ENCODE data around the gene ISM1. TPM values are rescaled to one million over a fixed set of nuclear protein-coding genes. Genes with fewer than 3 reads are reported as not detected.

Gene ISM1
- total RNA-seq, 1 experiment from 2014 or later = not detected

DNA sequence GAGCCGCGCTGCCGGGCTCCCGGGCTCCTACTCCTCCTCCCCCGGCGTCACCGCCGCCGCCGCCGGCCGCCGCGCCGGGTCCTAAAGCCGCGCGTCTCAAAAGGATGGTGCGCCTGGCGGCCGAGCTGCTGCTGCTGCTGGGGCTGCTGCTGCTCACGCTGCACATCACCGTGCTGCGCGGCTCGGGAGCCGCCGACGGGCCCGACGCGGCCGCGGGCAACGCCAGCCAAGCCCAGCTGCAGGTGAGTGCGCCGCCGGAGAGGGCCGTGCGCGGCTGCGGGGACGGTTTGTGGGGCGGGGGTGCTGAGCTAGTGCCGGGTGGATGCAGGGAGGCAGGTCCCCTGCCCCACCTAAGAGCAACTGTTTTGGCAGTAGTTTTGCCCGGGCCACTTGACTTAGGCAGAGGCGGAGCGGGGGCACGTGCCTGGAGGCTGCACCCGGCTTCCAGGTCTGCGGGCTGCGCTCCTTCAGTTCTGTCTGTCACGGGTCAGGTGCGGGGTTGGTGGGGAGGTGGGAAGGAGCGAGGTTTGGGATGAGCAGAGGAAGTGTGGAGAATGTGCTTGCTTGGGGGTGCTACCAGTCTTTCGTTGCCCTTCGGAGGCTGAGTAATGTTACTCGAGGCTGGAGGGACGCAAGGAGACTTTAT lies 722 bp downstream of the ISM1 start:
- Mint-ChIP-seq H3K27me3 (ENCODE audit: unreplicated experiment) (peaks cover 37% of the 10 kb centered on the region), H3K36me3 (ENCODE audit: insufficient read depth, unreplicated experiment) (peaks cover 5% of the 10 kb centered on the region), H3K27ac (ENCODE audit: unreplicated experiment) (no peak overlapping the region), H3K4me1 (ENCODE audit: low read depth, unreplicated experiment) (no peaks in the 10 kb centered on the region), H3K9me3 (ENCODE audit: low read depth, unreplicated experiment) (no peaks in the 10 kb centered on the region), H3K4me3 (ENCODE audit: low read depth, unreplicated experiment) (peak overlapping the region; percentile 63)
- intact Hi-C loops (cut with micrococcal nuclease; ENCODE audit: unreplicated experiment) = no loop called here
- CTCF ChIA-PET = no interaction called here
- peak; percentile 60 for DNase-seq
- TF ChIP-seq, protein P1, sequence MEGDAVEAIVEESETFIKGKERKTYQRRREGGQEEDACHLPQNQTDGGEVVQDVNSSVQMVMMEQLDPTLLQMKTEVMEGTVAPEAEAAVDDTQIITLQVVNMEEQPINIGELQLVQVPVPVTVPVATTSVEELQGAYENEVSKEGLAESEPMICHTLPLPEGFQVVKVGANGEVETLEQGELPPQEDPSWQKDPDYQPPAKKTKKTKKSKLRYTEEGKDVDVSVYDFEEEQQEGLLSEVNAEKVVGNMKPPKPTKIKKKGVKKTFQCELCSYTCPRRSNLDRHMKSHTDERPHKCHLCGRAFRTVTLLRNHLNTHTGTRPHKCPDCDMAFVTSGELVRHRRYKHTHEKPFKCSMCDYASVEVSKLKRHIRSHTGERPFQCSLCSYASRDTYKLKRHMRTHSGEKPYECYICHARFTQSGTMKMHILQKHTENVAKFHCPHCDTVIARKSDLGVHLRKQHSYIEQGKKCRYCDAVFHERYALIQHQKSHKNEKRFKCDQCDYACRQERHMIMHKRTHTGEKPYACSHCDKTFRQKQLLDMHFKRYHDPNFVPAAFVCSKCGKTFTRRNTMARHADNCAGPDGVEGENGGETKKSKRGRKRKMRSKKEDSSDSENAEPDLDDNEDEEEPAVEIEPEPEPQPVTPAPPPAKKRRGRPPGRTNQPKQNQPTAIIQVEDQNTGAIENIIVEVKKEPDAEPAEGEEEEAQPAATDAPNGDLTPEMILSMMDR (IDR thresholded peaks at IDR 0.05; ENCODE audit: unreplicated experiment) = no peak
- no TSS peak for BruUV-seq (replicated peaks)

DNA sequence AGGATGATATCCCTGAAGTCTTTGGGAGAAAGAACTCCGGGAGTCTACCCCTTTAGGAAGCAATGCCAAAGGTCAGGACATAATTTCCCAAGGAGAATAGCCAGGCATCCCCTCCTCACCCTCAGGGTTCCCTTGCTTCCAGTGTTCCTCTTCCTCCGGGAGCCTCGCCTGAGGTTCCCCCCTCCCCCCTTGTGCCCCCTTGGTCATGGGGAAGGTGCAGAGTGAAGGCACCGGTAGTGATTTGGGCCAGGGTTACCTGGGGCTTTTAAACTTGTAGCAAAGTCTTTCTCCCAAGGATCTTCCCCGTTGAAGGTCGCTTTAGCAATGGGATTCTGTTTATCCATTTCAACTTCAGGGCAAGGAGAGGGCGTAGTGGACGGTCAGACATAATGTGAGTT lies 1.2 kb downstream of the ISM1 start:
- H3K36me3 Mint-ChIP-seq (ENCODE audit: insufficient read depth, unreplicated experiment) = peaks cover 5% of the 10 kb centered on the region
- CTCF ChIA-PET = no interaction called here
- no peaks in the 10 kb centered on the region for H3K9me3 Mint-ChIP-seq (ENCODE audit: low read depth, unreplicated experiment)
- H3K27me3 Mint-ChIP-seq (ENCODE audit: unreplicated experiment) = peaks cover 32% of the 10 kb centered on the region
- H3K4me3 Mint-ChIP-seq (ENCODE audit: low read depth, unreplicated experiment) = peak overlapping the region; percentile 63
- no peaks in the 10 kb centered on the region for H3K4me1 Mint-ChIP-seq (ENCODE audit: low read depth, unreplicated experiment)
- H3K27ac Mint-ChIP-seq (ENCODE audit: unreplicated experiment) = no peak overlapping the region
- DNase-seq = no peak
- TF ChIP-seq, protein P1 (IDR thresholded peaks at IDR 0.05; ENCODE audit: unreplicated experiment) = no peak
- intact Hi-C loops (cut with micrococcal nuclease; ENCODE audit: unreplicated experiment) = no loop called here
- no TSS peak for BruUV-seq (replicated peaks)

DNA sequence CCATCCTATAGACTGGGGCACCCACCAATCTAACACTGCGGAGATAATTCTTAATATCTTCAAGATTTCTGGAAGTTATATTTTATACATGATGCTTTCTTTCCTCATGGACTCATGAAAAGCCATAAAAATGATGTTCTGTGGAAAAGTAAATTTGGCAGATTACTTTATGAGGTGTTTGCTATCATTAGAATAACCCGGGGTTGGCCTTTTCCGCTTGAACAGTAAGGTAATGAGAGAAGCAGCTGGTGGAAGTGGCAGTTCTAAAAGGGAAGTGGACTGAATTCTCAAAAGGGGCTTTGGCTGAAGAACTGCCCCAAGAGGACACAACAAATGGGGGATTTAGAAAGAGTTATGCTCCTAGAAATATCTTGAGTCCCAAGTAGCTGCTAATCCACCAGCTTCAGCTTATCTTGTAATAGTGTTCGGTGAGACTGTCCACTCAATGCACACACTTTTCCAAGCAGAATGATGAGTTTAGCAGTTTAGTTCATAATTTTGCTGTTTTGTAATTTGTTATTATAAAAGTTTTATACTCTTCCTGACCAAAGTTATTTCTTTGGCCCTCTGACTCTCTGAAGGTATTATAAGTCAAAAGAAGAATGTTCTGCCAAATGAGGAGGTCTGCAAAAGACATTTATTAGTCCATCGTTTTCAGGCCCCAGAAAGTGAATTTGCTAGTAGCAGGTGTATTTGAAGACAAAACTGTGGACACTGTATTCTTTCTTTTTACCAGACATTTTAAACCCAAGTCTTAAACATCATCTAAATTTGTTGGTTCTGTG lies 2.9 kb downstream of the ISM1 start:
- no peaks in the 10 kb centered on the region for H3K36me3 Mint-ChIP-seq (ENCODE audit: insufficient read depth, unreplicated experiment)
- intact Hi-C loops (cut with micrococcal nuclease; ENCODE audit: unreplicated experiment) = no loop called here
- no peak overlapping the region for H3K4me3 Mint-ChIP-seq (ENCODE audit: low read depth, unreplicated experiment)
- TF ChIP-seq, protein P1 (IDR thresholded peaks at IDR 0.05; ENCODE audit: unreplicated experiment) = no peak
- H3K4me1 Mint-ChIP-seq (ENCODE audit: low read depth, unreplicated experiment) = no peaks in the 10 kb centered on the region
- BruUV-seq (replicated peaks) = no TSS peak
- H3K27me3 Mint-ChIP-seq (ENCODE audit: unreplicated experiment) = peaks cover 16% of the 10 kb centered on the region
- H3K9me3 Mint-ChIP-seq (ENCODE audit: low read depth, unreplicated experiment) = no peaks in the 10 kb centered on the region
- DNase-seq = no peak
- H3K27ac Mint-ChIP-seq (ENCODE audit: unreplicated experiment) = no peak overlapping the region
- CTCF ChIA-PET = no interaction called here

DNA sequence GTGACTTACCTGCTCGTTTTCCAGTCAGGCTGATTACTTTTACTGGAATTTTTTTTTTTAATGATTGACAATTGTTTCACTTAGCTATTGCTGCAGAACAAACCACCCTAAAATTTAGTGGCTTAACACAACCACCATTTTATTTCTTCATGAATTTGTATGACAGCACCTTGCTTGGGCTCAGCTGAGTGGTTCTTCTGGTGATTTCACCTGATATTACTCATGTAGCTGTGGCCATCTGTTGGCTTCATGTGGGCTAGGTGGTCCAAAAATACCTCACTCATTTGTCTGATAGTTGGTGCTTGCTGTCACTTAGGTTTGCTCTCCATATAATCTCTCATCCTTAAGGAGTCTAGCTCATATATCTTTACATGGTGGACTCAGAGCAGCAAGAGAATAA lies 5.3 kb downstream of the ISM1 start:
- Mint-ChIP-seq H3K36me3 (ENCODE audit: insufficient read depth, unreplicated experiment) (no peaks in the 10 kb centered on the region), H3K27me3 (ENCODE audit: unreplicated experiment) (peaks cover 15% of the 10 kb centered on the region), H3K27ac (ENCODE audit: unreplicated experiment) (no peak overlapping the region), H3K4me1 (ENCODE audit: low read depth, unreplicated experiment) (peaks cover 9% of the 10 kb centered on the region), H3K9me3 (ENCODE audit: low read depth, unreplicated experiment) (no peaks in the 10 kb centered on the region), H3K4me3 (ENCODE audit: low read depth, unreplicated experiment) (no peak overlapping the region)
- TF ChIP-seq, protein P1 (IDR thresholded peaks at IDR 0.05; ENCODE audit: unreplicated experiment) = no peak
- BruUV-seq (replicated peaks) = no TSS peak
- CTCF ChIA-PET = no interaction called here
- intact Hi-C loops (cut with micrococcal nuclease; ENCODE audit: unreplicated experiment) = no loop called here
- no peak for DNase-seq
